ENCODE results near the gene ATP8B4. TPM values are rescaled to one million over a fixed set of nuclear protein-coding genes. Genes with fewer than 3 reads are reported as not detected.
A peak's percentile ranks its signal among the peaks of the same experiment; 100 is the strongest.

The ATP8B4 gene
- total and polyA plus RNA-seq, 11 donors, result 0.51 to 14.7 (median 2.1) TPM

GRCh38 chr15:50128266-50128665 is 9.2 kb upstream of the ATP8B4 start:
- Histone ChIP-seq H3K4me1 (peaks cover 0 to 12% (median 0%) of the 10 kb centered on the region in 12 donors), H3K4me3 (no peak overlapping the region), H3K9me3 (peaks cover 0 to 10% (median 0%) of the 10 kb centered on the region in 12 donors), H3K27me3 (no peaks in the 10 kb centered on the region), H3K27ac (no peak overlapping the region), H3K36me3 (no peaks in the 10 kb centered on the region)
- intact Hi-C loops (cut with DNase I), result no loop called here
- DNase-seq (peak; percentile 64 to 82 (median 69)), ATAC-seq (peak in 2 of 4 donors; percentile 26 to 62)
- TF ChIP-seq, protein P1, sequence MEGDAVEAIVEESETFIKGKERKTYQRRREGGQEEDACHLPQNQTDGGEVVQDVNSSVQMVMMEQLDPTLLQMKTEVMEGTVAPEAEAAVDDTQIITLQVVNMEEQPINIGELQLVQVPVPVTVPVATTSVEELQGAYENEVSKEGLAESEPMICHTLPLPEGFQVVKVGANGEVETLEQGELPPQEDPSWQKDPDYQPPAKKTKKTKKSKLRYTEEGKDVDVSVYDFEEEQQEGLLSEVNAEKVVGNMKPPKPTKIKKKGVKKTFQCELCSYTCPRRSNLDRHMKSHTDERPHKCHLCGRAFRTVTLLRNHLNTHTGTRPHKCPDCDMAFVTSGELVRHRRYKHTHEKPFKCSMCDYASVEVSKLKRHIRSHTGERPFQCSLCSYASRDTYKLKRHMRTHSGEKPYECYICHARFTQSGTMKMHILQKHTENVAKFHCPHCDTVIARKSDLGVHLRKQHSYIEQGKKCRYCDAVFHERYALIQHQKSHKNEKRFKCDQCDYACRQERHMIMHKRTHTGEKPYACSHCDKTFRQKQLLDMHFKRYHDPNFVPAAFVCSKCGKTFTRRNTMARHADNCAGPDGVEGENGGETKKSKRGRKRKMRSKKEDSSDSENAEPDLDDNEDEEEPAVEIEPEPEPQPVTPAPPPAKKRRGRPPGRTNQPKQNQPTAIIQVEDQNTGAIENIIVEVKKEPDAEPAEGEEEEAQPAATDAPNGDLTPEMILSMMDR (IDR thresholded peaks at IDR 0.05), result no peak
- no peak for TF ChIP-seq POLR2A (IDR thresholded peaks at IDR 0.05)

GRCh38 chr15:50127255-50127777 is 8.3 kb upstream of the ATP8B4 start:
- Histone ChIP-seq H3K27ac (no peak overlapping the region), H3K9me3 (peaks cover 0 to 8% (median 0%) of the 10 kb centered on the region in 12 donors)
- 85 to 92% (median 87%) methylated on average over 4 of the region's 4 CpGs for WGBS, 4 donors

DNA sequence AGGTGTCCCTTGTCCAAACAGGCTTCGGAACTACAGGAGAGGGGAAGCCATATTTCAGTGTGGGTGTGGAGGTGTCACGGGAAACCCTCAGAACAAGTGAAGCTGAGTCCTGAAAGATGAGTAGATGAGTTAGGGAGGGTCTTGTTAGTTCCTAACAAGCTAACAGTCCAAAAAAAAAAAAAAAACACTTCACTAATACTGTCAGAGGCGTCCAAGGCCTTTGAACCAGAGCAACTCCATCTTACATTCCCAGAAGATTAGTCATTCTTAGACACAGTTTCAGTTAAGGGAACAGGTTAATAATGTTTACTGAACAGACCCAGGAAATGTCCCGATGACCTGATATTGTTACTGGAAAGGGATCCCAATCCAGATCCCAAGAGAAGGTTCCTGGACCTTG is 7.0 kb upstream of the ATP8B4 start:
- Histone ChIP-seq H3K27ac (no peak overlapping the region), H3K27me3 (no peaks in the 10 kb centered on the region), H3K36me3 (no peaks in the 10 kb centered on the region), H3K4me3 (no peak overlapping the region), H3K9me3 (peaks cover 0 to 8% (median 0%) of the 10 kb centered on the region in 12 donors), H3K4me1 (peaks cover 0 to 9% (median 0%) of the 10 kb centered on the region in 12 donors)
- ATAC-seq (no peak), DNase-seq (no peak)
- intact Hi-C loops (cut with DNase I), result no loop called here
- no peak for TF ChIP-seq POLR2A (IDR thresholded peaks at IDR 0.05)
- TF ChIP-seq, protein P1 (IDR thresholded peaks at IDR 0.05), result no peak
- 69 to 79% (median 75%) methylated on average over 4 of the region's 4 CpGs for WGBS, 4 donors

More at GRCh38 chr15:50127255-50127777, 8.3 kb upstream of the ATP8B4 start:
- H3K36me3 ChIP-seq, result no peaks in the 10 kb centered on the region
- no peak for ATAC-seq
- no peak for DNase-seq
- H3K4me1 ChIP-seq, result peaks cover 0 to 9% (median 0%) of the 10 kb centered on the region in 12 donors
- TF ChIP-seq, protein P1 (IDR thresholded peaks at IDR 0.05), result no peak
- no peak for TF ChIP-seq POLR2A (IDR thresholded peaks at IDR 0.05)
- intact Hi-C loops (cut with DNase I), result no loop called here
- no peak overlapping the region for H3K4me3 ChIP-seq
- no peaks in the 10 kb centered on the region for H3K27me3 ChIP-seq

GRCh38 chr15:50124631-50125030 is 5.6 kb upstream of the ATP8B4 start:
- intact Hi-C loops (cut with DNase I), result no loop called here
- ATAC-seq, result no peak

More at GRCh38 chr15:50124631-50125030, 5.6 kb upstream of the ATP8B4 start:
- Histone ChIP-seq H3K9me3 (peaks cover 0 to 8% (median 0%) of the 10 kb centered on the region in 12 donors), H3K4me1 (peaks cover 0 to 9% (median 0%) of the 10 kb centered on the region in 12 donors), H3K27me3 (no peaks in the 10 kb centered on the region), H3K27ac (no peak overlapping the region), H3K4me3 (no peak overlapping the region), H3K36me3 (no peaks in the 10 kb centered on the region)
- TF ChIP-seq POLR2A (IDR thresholded peaks at IDR 0.05), result no peak
- TF ChIP-seq, protein P1 (IDR thresholded peaks at IDR 0.05), result no peak
- no peak for DNase-seq
